Stimulated activated naive CD8-positive, alpha-beta T cell treated with anti-CD3 and anti-CD28 coated beads, Interleukin-15, Interleukin-2, amounts not matched to agents 100 ng/mL and 50 ng/mL, for 24 hours (primary cell): ENCODE measurements around the gene FAM3B.

Source experiments
- H3K27ac Mint-ChIP-seq: one replicate; pipeline ENCODE4 v1.8.0; 2021; ENCODE audit warnings: mild to moderate bottlenecking, mixed read lengths
- H3K27me3 Mint-ChIP-seq: one replicate; pipeline ENCODE4 v1.8.0; 2021; ENCODE audit warnings: mixed read lengths
- H3K36me3 Mint-ChIP-seq: one replicate; pipeline ENCODE4 v1.8.0; 2021; ENCODE audit warnings: low read depth, mixed read lengths
- H3K4me1 Mint-ChIP-seq: one replicate; pipeline ENCODE4 v1.8.0; 2021; ENCODE audit warnings: low read depth, mixed read lengths
- H3K4me3 Mint-ChIP-seq: one replicate; pipeline ENCODE4 v1.8.0; 2021; ENCODE audit warnings: mild to moderate bottlenecking, mixed read lengths
- H3K9me3 Mint-ChIP-seq: one replicate; pipeline ENCODE4 v1.8.0; 2021; ENCODE audit warnings: mixed read lengths

The FAM3B gene

DNA sequence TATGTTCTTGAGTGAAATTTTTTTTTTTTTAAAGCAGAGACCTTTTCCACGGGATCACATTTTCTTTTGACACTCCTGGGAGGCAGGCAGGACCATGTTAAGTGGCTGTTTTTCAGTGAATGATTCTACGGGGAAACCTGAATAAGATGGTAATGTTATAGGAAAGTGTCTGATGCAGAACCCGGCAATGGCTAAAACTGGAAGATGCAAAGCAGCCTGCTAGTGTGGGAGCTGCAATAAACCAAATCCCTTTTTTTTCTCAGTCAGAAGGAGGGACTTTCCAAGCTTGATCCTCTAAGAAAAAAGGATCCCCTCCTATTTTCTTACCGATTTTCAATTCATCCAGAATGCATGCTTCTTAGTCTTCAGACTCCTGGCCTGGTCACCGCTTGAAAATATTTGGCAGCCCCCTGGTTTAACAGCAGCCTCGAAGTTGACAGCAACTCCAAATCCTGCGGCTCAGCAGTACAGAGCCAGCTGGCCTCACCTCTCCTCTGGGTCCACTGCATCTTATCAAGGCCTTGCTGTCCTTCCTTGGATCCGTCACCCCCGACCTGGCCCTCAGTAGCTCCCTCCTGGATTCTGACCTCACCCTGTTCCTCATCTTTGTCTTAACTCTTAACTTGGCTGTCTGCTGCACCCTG, 50.8 kb downstream of the FAM3B start:
- no peaks in the 10 kb centered on the region for H3K27me3 Mint-ChIP-seq
- no peaks in the 10 kb centered on the region for H3K9me3 Mint-ChIP-seq
- H3K4me3 Mint-ChIP-seq: peak overlapping the region; percentile 79
- peaks cover 18% of the 10 kb centered on the region for H3K36me3 Mint-ChIP-seq
- H3K27ac Mint-ChIP-seq: peak overlapping the region; percentile 32
- H3K4me1 Mint-ChIP-seq: peaks cover 85% of the 10 kb centered on the region

DNA sequence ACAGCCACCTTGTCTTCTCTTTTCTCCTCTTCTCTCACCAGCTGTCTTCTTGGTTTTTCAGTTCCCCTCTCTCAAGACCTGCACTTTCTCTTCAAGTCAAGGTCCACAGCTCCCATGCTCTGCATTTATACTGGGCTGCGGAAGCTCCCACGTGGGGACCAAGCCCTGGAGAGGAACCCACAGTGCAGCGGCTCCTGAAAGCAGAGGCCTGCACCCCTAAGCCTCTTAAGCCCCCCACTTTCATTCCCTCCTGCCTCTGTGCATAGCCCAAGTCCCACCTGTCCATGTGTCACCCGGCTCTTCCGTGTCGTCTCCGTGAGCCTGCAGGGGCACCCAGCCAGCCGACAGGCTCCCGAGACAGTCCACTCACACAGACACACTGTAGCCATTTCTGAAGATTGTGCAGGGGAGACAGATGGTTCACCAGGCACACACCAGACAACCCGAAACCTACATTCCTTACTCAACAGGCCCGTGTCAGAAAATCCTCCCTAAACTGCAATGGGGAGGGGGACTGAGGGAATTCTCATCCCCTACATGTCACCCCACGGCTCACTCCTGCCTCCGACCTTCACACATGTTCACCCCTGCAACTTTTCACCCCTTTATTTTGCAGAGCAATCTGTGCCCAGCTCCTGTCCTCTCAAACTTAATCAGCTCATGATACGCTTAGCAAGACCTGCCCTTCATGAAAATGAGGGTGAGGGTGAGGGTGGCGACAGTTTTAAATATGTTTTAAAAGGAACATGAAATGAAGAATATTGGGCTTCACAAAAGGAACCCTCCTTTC, 51.5 kb downstream of the FAM3B start:
- H3K9me3 Mint-ChIP-seq: no peaks in the 10 kb centered on the region

DNA sequence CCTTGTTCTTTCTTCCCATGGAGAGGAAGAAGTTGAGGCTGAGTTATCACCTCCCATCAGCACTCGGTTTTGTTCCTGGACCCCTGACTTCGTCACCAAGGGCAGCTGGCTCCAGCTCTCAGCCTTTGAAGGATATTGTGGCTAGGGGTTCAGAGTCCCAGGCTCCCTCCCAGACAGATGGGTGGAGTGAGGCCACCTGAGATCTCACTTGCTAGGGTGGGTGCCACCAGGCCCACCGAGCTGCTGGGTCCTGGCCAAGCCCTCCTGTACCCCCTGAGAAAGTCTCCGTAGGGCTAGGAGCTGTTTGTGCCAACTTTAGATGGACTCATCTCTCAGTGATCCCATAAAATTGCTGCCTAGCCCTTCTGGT, 52.1 kb downstream of the FAM3B start:
- Mint-ChIP-seq H3K27ac (peak overlapping the region; percentile 89), H3K4me3 (peak overlapping the region; percentile 79), H3K4me1 (peaks cover 79% of the 10 kb centered on the region), H3K9me3 (no peaks in the 10 kb centered on the region), H3K27me3 (no peaks in the 10 kb centered on the region), H3K36me3 (peaks cover 18% of the 10 kb centered on the region)

More for the DNA sequence above, 51.5 kb downstream of the FAM3B start:
- H3K27me3 Mint-ChIP-seq: no peaks in the 10 kb centered on the region
- peaks cover 85% of the 10 kb centered on the region for H3K4me1 Mint-ChIP-seq
- peaks cover 18% of the 10 kb centered on the region for H3K36me3 Mint-ChIP-seq
- peak overlapping the region; percentile 79 for H3K4me3 Mint-ChIP-seq
- H3K27ac Mint-ChIP-seq: peak overlapping the region; percentile 89

DNA sequence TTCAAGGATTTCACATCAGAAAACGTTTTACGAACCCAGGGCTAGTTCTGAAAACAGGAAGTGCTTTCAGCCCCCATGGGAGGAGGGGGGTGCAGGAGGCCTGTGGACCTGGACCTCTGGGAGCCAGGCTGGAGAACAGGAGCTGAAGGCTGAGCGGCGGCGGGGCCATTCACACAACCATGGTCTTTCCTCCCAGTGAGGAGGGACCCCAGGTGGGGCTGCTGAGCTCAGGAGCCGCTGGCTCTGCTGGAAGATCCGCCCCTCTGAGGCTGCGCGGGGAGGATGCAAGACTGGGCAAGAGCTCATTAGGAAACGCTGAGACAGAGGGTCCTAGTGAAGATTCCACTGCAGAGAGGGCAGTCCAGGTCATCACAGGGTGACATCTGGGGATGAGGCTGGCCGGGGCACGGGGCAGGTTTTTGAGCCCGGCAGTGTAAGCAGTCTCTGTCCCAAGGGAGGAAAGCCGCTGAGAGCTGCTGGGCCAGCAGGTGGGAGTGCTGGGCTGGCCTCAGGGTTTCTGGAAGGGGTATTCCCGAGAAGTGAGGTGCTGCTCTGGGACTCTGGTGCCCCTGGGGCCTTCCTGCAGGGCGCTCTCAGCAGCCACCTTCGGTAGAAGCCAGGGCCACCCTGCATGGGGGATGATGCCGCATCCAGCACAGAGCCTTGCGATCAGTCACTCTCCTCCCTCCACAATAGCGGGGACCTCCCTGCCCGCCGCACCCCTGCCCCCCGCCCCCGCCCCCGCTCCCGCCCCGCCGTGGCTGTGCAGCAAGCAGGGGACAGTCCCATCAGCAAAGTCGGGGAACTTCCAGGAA, 52.7 kb downstream of the FAM3B start:
- peak overlapping the region; percentile 89 for H3K27ac Mint-ChIP-seq
- peaks cover 77% of the 10 kb centered on the region for H3K4me1 Mint-ChIP-seq
- H3K9me3 Mint-ChIP-seq: no peaks in the 10 kb centered on the region
- H3K27me3 Mint-ChIP-seq: no peaks in the 10 kb centered on the region
- peaks cover 18% of the 10 kb centered on the region for H3K36me3 Mint-ChIP-seq
- H3K4me3 Mint-ChIP-seq: peak overlapping the region; percentile 79

DNA sequence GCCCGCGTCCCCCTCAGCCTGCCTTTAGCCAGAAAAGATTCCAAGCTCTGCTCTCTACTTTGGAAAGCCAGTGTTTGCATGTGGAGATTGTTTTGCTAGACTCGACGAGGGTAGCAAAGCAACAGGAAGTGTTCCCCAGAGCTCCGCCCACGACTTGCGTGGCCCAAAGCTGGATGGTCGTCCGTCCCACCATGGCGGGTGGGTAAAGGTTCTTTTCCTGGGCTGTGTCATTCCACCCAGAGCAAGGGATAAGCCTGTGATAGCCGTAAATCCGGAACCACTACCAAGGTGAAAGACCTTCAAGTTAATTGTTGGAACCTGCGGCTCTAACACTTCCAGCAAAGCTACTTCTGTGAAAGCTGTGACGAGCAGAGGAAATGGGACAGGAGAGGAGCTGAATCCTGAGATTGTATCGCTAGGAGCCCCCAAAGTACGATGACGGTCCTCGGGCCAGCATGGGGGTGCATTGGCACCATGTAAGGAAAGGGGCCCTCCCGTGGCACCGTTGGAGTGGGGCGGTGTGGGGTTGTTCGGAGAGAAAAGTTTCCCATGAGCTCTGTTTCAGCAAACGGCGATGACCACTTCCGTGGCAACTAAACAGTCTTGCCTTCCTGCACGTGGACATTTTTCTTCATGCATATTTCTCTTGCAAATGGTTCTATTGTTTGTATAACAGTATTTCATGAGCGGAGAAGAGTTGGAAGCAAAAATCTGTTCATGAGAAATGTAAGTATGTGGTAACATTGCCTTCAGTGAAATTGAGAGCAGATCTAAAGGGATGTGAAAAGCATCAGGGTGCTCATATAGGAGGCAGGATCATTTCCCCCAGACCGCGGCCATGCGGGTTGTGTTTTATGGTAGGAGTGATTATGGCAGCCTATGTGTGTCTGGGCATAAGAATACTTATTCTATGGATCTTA, 53.6 kb downstream of the FAM3B start:
- Mint-ChIP-seq H3K27ac (peak overlapping the region; percentile 73), H3K27me3 (no peaks in the 10 kb centered on the region), H3K4me3 (peak overlapping the region; percentile 68), H3K4me1 (peaks cover 77% of the 10 kb centered on the region), H3K36me3 (peaks cover 13% of the 10 kb centered on the region), H3K9me3 (no peaks in the 10 kb centered on the region)

DNA sequence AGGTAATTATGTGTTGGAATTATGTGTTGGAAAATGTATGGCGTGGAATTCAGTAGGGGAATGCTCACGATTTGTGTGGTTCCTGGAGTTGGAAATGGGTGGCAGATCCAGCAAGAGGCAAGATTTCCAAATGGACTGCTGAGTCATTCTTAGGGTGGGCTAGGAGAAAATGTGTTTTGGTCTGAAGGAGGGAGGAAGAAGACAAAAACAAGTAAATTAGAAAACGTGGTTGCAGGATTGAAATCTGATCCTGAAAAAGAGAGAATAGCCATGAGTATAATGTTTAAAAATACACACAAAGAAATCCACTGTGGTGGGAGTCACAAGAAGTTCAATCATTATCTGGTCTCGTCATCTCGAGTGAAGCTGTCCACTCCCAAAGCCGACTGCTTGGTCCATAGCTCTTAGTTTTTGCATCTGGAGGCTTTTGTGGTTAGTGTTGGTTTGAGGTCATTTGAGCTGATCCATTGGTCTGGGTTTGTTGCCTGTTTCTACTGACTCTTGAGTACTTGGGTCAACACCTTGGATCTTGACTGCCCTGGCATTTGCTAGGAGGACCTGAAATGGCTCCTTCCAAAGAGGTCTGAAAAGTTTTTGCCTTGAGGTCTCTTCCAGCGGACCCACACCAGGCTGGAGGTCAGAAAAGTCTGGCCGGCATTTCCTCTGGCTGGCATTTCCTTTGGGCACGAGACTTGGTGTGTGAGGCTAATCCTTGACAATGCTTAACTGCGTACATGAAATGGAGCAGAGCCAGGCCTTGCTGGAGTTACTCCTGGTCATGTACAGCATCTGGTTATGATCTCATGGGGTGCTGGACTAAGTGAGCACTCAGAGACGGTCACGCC, 54.5 kb downstream of the FAM3B start:
- peak overlapping the region; percentile 68 for H3K4me3 Mint-ChIP-seq
- H3K9me3 Mint-ChIP-seq: no peaks in the 10 kb centered on the region
- H3K4me1 Mint-ChIP-seq: peaks cover 73% of the 10 kb centered on the region
- no peak overlapping the region for H3K27ac Mint-ChIP-seq
- no peaks in the 10 kb centered on the region for H3K27me3 Mint-ChIP-seq
- H3K36me3 Mint-ChIP-seq: peaks cover 7% of the 10 kb centered on the region

DNA sequence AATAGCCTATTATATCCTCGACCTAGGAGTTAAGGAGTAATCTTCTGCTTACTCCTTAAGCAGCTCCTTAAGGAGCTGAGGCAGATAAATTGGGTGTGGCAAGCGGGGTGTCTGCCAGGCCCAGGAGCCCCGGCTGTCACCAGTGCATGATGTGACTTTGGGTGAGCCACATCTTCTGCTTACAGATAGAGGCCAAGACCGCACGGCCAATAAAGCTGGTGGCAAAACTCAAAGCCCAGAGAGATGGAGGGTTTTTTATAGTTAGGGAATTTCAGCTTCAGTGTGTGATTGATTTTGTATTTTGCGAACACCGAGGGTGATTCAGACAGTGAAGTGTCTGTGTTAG, 55.1 kb downstream of the FAM3B start:
- H3K36me3 Mint-ChIP-seq: peaks cover 7% of the 10 kb centered on the region
- H3K27me3 Mint-ChIP-seq: no peaks in the 10 kb centered on the region
- H3K9me3 Mint-ChIP-seq: no peaks in the 10 kb centered on the region
- H3K4me3 Mint-ChIP-seq: no peak overlapping the region
- no peak overlapping the region for H3K27ac Mint-ChIP-seq
- peaks cover 67% of the 10 kb centered on the region for H3K4me1 Mint-ChIP-seq

DNA sequence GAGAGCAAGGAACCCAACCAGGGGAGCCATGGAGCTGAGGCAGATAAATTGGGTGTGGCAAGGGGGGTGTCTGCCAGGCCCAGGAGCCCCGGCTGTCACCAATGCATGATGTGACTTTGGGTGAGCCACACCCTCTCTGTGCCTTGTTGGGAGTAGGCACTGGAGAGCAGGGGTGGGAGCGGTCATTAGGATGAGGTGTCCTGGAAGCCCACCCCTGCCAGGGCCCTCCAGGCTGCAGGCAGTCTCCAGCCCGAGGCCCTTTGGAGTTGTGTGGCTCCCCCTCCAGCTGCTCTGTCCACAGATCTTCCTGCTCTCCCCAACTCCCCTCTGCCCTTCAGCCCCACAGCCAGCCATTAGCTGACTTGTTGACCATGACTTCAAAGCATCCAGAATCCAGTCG, 56.7 kb downstream of the FAM3B start:
- H3K4me3 Mint-ChIP-seq: no peak overlapping the region
- peaks cover 1% of the 10 kb centered on the region for H3K36me3 Mint-ChIP-seq
- no peaks in the 10 kb centered on the region for H3K9me3 Mint-ChIP-seq
- H3K4me1 Mint-ChIP-seq: peaks cover 51% of the 10 kb centered on the region
- H3K27me3 Mint-ChIP-seq: no peaks in the 10 kb centered on the region
- H3K27ac Mint-ChIP-seq: no peak overlapping the region

DNA sequence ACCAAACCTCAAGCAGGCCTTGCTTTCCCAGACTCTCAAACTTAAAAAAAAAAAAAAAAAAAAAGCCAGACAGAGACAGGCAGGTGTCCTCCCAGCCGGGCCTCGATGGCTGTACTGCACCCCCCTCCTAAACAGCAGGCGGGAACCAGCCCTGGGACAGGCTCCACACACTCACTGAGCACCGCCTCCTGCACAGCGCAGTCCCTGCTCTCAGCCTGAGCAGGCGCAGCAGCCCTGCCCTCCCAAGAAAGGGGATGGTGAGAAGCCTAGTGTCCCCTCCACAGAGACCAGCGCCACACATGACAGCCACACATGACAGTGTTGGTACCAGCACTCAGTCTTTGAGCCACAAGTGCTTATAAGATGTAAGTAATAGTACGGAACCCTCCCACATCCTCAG, 57.2 kb downstream of the FAM3B start:
- no peaks in the 10 kb centered on the region for H3K27me3 Mint-ChIP-seq
- H3K27ac Mint-ChIP-seq: no peak overlapping the region
- H3K4me3 Mint-ChIP-seq: no peak overlapping the region
- H3K4me1 Mint-ChIP-seq: peaks cover 46% of the 10 kb centered on the region
- no peaks in the 10 kb centered on the region for H3K36me3 Mint-ChIP-seq
- no peaks in the 10 kb centered on the region for H3K9me3 Mint-ChIP-seq

DNA sequence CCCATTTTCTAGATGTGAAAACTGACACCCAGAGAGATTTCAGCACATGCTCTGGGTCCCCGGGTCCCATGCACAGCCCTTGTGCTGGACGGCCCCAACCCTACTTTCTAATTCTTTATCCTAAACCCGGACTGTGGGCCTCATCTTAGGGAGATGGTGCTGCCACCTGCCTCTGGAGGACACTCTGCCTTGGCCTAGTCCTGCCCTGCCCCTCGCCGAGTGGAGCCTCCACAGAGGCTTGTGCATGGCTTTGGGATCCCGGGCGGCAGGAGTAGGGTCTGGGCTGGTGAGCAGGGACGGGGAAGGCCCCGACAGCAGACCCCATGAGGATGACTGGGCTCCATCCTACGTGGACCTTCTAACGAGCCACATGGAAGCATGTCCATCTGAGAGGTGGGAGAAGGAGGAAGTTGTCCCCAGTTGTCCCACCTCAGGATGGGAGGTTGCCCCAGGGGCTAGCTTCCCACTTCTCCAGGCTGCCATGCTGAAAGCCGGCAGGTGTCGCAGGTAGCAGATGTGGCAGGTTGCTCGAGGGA, 57.6 kb downstream of the FAM3B start:
- H3K27me3 Mint-ChIP-seq: no peaks in the 10 kb centered on the region
- H3K4me3 Mint-ChIP-seq: no peak overlapping the region
- no peaks in the 10 kb centered on the region for H3K9me3 Mint-ChIP-seq
- no peaks in the 10 kb centered on the region for H3K36me3 Mint-ChIP-seq
- H3K4me1 Mint-ChIP-seq: peaks cover 41% of the 10 kb centered on the region
- no peak overlapping the region for H3K27ac Mint-ChIP-seq

DNA sequence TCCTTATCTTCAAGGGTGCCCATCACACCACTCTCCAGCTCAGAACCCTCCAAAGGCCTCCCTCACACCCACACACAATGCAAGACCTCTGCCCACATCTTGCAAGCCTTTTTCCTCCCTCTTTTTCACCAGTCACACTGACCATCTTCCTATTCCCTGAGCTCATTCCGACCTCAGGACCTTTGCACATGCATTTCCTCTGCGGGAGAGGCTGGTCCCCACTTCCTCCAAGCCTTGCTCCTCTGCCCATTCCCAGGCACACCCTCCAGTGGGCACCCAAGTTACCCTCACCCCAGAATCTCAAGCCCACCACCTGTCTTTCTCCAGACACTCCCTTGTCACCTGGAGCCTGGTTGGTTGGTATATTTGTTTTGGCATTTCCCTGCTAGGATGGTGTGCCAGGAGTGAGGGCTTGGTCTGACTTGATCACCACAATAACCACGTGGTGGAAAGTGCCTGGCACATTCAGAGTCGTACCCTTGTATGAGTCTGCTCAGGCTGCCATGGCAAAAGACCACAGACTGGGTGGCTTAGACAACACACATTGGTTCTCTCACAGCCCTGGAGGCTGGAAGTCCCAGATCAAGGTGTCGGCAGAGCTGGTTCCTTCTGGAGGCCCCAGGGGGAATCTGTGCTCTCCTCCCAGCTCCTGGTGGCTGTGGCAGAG, 58.4 kb downstream of the FAM3B start:
- H3K27me3 Mint-ChIP-seq: no peaks in the 10 kb centered on the region
- H3K4me1 Mint-ChIP-seq: peaks cover 38% of the 10 kb centered on the region
- H3K27ac Mint-ChIP-seq: peak overlapping the region; percentile 84
- H3K36me3 Mint-ChIP-seq: peaks cover under 1% of the 10 kb centered on the region
- no peak overlapping the region for H3K4me3 Mint-ChIP-seq
- H3K9me3 Mint-ChIP-seq: no peaks in the 10 kb centered on the region

DNA sequence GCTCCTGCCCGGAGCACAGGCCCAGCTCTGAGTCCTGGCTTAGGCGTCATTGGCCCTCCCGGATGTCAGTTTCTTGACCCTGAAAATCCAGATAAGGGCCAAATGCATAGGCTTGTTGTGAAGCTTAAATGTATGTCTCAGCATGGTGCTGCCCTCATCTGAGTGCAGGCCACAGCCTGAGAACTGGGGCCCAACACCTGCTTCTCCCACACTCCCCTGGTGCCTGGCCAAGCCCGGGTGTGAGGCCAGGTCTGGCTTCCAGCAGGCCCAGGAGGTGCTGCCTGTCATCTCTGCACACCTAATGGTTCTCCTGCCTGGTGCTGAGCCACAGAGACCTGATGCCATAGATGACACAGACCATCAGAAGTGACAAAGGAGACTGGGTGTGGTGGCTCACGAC, 59.3 kb downstream of the FAM3B start:
- peaks cover 9% of the 10 kb centered on the region for H3K36me3 Mint-ChIP-seq
- no peak overlapping the region for H3K4me3 Mint-ChIP-seq
- no peak overlapping the region for H3K27ac Mint-ChIP-seq
- H3K9me3 Mint-ChIP-seq: no peaks in the 10 kb centered on the region
- no peaks in the 10 kb centered on the region for H3K27me3 Mint-ChIP-seq
- peaks cover 29% of the 10 kb centered on the region for H3K4me1 Mint-ChIP-seq

DNA sequence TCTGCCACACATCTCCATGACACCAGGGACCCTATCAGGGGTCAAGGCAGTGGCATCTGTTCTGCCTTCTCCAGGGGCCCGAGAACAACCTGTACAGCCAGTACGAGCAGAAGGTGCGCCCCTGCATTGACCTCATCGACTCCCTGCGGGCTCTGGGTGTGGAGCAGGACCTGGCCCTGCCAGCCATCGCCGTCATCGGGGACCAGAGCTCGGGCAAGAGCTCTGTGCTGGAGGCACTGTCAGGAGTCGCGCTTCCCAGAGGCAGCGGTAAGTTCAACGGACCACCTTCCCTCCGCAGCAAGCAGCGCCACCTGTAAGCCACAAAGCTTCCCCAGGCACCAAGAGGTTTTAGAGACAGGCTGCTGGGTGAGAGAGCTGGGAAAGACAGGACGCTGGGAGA, 61.1 kb downstream of the FAM3B start:
- Mint-ChIP-seq H3K4me1 (peaks cover 14% of the 10 kb centered on the region), H3K9me3 (no peaks in the 10 kb centered on the region), H3K4me3 (no peak overlapping the region), H3K27me3 (no peaks in the 10 kb centered on the region), H3K27ac (no peak overlapping the region), H3K36me3 (peaks cover 19% of the 10 kb centered on the region)
